Measurements from ENCODE around the gene UNC45B. TPM values are rescaled to one million over a fixed set of nuclear protein-coding genes. Genes with fewer than 3 reads are reported as not detected.
A peak's percentile ranks its signal among the peaks of the same experiment; 100 is the strongest.

Gene UNC45B
- polyA plus RNA-seq, 3 donors from 2014 or later = 0.41 to 1.0 TPM; not detected in 1

- H3K36me3 Mint-ChIP-seq = peaks cover 5 to 13% (median 8%) of the 10 kb centered on the region in 3 donors
- no peaks in the 10 kb centered on the region for H3K4me1 Mint-ChIP-seq
- H3K9me3 Mint-ChIP-seq = no peaks in the 10 kb centered on the region
- no peak overlapping the region for H3K27ac Mint-ChIP-seq
- H3K4me3 Mint-ChIP-seq = no peak overlapping the region
- H3K27me3 Mint-ChIP-seq (ENCODE audit: low read depth in 3 of 3) = no peaks in the 10 kb centered on the region
- no peak for DNase-seq
These were observed 18.3 kb upstream of the UNC45B start for GRCh38 chr17:35129154-35129972.

- Mint-ChIP-seq H3K27me3 (ENCODE audit: low read depth in 3 of 3) (no peaks in the 10 kb centered on the region), H3K36me3 (peaks cover 6 to 14% (median 8%) of the 10 kb centered on the region in 3 donors), H3K4me3 (no peak overlapping the region), H3K9me3 (no peaks in the 10 kb centered on the region), H3K27ac (no peak overlapping the region), H3K4me1 (no peaks in the 10 kb centered on the region)
- DNase-seq = no peak
These were observed 17.7 kb upstream of the UNC45B start for GRCh38 chr17:35129973-35130351.

- H3K27me3 Mint-ChIP-seq (ENCODE audit: low read depth in 3 of 3) = no peaks in the 10 kb centered on the region
- no peaks in the 10 kb centered on the region for H3K9me3 Mint-ChIP-seq
- no peak overlapping the region for H3K27ac Mint-ChIP-seq
- DNase-seq = no peak
- H3K36me3 Mint-ChIP-seq = peaks cover 6 to 18% (median 8%) of the 10 kb centered on the region in 3 donors
- H3K4me1 Mint-ChIP-seq = no peaks in the 10 kb centered on the region
- H3K4me3 Mint-ChIP-seq = no peak overlapping the region
These were observed 17.2 kb upstream of the UNC45B start for GRCh38 chr17:35130392-35130791.

GRCh38 chr17:35132099-35132498 is 15.5 kb upstream of the UNC45B start:
- Mint-ChIP-seq H3K9me3 (no peaks in the 10 kb centered on the region), H3K4me3 (no peak overlapping the region), H3K4me1 (no peaks in the 10 kb centered on the region), H3K27ac (no peak overlapping the region), H3K27me3 (ENCODE audit: low read depth in 3 of 3) (no peaks in the 10 kb centered on the region), H3K36me3 (peaks cover 10 to 26% (median 13%) of the 10 kb centered on the region in 3 donors)
- no peak for DNase-seq

- no peak for DNase-seq
- no peaks in the 10 kb centered on the region for H3K4me1 Mint-ChIP-seq
- no peak overlapping the region for H3K27ac Mint-ChIP-seq
- no peaks in the 10 kb centered on the region for H3K9me3 Mint-ChIP-seq
- no peak overlapping the region for H3K4me3 Mint-ChIP-seq
- peaks cover 10 to 27% (median 13%) of the 10 kb centered on the region in 3 donors for H3K36me3 Mint-ChIP-seq
- H3K27me3 Mint-ChIP-seq (ENCODE audit: low read depth in 3 of 3) = no peaks in the 10 kb centered on the region
These were observed 14.6 kb upstream of the UNC45B start for GRCh38 chr17:35132816-35133550.

GRCh38 chr17:35135322-35135721 is 12.3 kb upstream of the UNC45B start:
- peaks cover 10 to 34% (median 13%) of the 10 kb centered on the region in 3 donors for H3K36me3 Mint-ChIP-seq
- H3K4me1 Mint-ChIP-seq = no peaks in the 10 kb centered on the region
- peak overlapping the region in 1 of 6 donors; percentile 58 for H3K27ac Mint-ChIP-seq
- H3K9me3 Mint-ChIP-seq = no peaks in the 10 kb centered on the region
- H3K4me3 Mint-ChIP-seq = no peak overlapping the region
- peaks cover 0 to 3% (median 0%) of the 10 kb centered on the region in 3 donors for H3K27me3 Mint-ChIP-seq (ENCODE audit: low read depth in 3 of 3)
- DNase-seq = no peak

GRCh38 chr17:35138218-35138617 is 9.4 kb upstream of the UNC45B start:
- no peak for DNase-seq
- peaks cover 0 to 7% (median 3%) of the 10 kb centered on the region in 3 donors for H3K27me3 Mint-ChIP-seq (ENCODE audit: low read depth in 3 of 3)
- H3K36me3 Mint-ChIP-seq = peaks cover 10 to 30% (median 13%) of the 10 kb centered on the region in 3 donors
- H3K9me3 Mint-ChIP-seq = no peaks in the 10 kb centered on the region
- H3K4me1 Mint-ChIP-seq = peaks cover 14 to 19% of the 10 kb centered on the region in 2 donors
- no peak overlapping the region for H3K4me3 Mint-ChIP-seq
- no peak overlapping the region for H3K27ac Mint-ChIP-seq

GRCh38 chr17:35141681-35142466 is 5.7 kb upstream of the UNC45B start, which contains the start of gene NLE1:
Gene NLE1 (minus strand): TSS chr17:35142303. CDS start chr17:35142275, 28 bp downstream.
- Mint-ChIP-seq H3K9me3 (no peaks in the 10 kb centered on the region), H3K36me3 (peaks cover 0 to 8% (median 0%) of the 10 kb centered on the region in 3 donors), H3K4me3 (peak within 1 kb of the TSS; percentile 74 to 86 (median 84)), H3K27ac (peak within 1 kb of the TSS; percentile 31 to 69 (median 52)), H3K27me3 (ENCODE audit: low read depth in 3 of 3) (peaks cover 0 to 9% (median 5%) of the 10 kb centered on the region in 3 donors), H3K4me1 (peaks cover 17 to 25% of the 10 kb centered on the region in 2 donors)
- DNase-seq = peak; percentile 81 to 85 (median 84)

- peak overlapping the region in 5 of 6 donors; percentile 44 to 69 (median 55) for H3K27ac Mint-ChIP-seq
- peaks cover 0 to 8% (median 0%) of the 10 kb centered on the region in 3 donors for H3K36me3 Mint-ChIP-seq
- H3K4me3 Mint-ChIP-seq = peak overlapping the region; percentile 74 to 86 (median 84)
- peaks cover 0 to 9% (median 5%) of the 10 kb centered on the region in 3 donors for H3K27me3 Mint-ChIP-seq (ENCODE audit: low read depth in 3 of 3)
- H3K4me1 Mint-ChIP-seq = peaks cover 17 to 25% of the 10 kb centered on the region in 2 donors
- H3K9me3 Mint-ChIP-seq = no peaks in the 10 kb centered on the region
- DNase-seq = no peak
These were observed 5.2 kb upstream of the UNC45B start for GRCh38 chr17:35142467-35142796.

GRCh38 chr17:35144840-35145239 is 2.8 kb upstream of the UNC45B start:
- Mint-ChIP-seq H3K4me3 (no peak overlapping the region), H3K4me1 (peaks cover 17 to 25% of the 10 kb centered on the region in 2 donors), H3K27ac (no peak overlapping the region), H3K36me3 (no peaks in the 10 kb centered on the region), H3K9me3 (no peaks in the 10 kb centered on the region), H3K27me3 (ENCODE audit: low read depth in 3 of 3) (peaks cover 0 to 8% (median 8%) of the 10 kb centered on the region in 3 donors)
- no peak for DNase-seq

GRCh38 chr17:35146214-35146833 is 1.3 kb upstream of the UNC45B start:
- Mint-ChIP-seq H3K4me3 (no peak overlapping the region), H3K27me3 (ENCODE audit: low read depth in 3 of 3) (peaks cover 3 to 8% (median 8%) of the 10 kb centered on the region in 3 donors), H3K36me3 (no peaks in the 10 kb centered on the region), H3K27ac (no peak overlapping the region), H3K9me3 (no peaks in the 10 kb centered on the region), H3K4me1 (peaks cover 10 to 18% of the 10 kb centered on the region in 2 donors)
- DNase-seq = no peak

GRCh38 chr17:35148144-35148543 is 527 bp downstream of the UNC45B start:
- Mint-ChIP-seq H3K9me3 (no peaks in the 10 kb centered on the region), H3K4me3 (no peak overlapping the region), H3K4me1 (peaks cover 2 to 7% of the 10 kb centered on the region in 2 donors), H3K36me3 (no peaks in the 10 kb centered on the region), H3K27ac (no peak overlapping the region), H3K27me3 (ENCODE audit: low read depth in 3 of 3) (peaks cover 3 to 5% (median 4%) of the 10 kb centered on the region in 3 donors)
- no peak for DNase-seq

GRCh38 chr17:35149941-35150340 is 2.3 kb downstream of the UNC45B start:
- Mint-ChIP-seq H3K4me3 (no peak overlapping the region), H3K9me3 (no peaks in the 10 kb centered on the region), H3K4me1 (no peaks in the 10 kb centered on the region), H3K27ac (no peak overlapping the region), H3K27me3 (ENCODE audit: low read depth in 3 of 3) (peaks cover 2 to 3% (median 3%) of the 10 kb centered on the region in 3 donors), H3K36me3 (no peaks in the 10 kb centered on the region)
- no peak for DNase-seq
